K562 (cell line): ENCODE measurements around the gene ERC2. TPM values are rescaled to one million over a fixed set of nuclear protein-coding genes. Genes with fewer than 3 reads are reported as not detected.

ENCODE experiments used
- ATAC-seq: fragments of 200-7000 bp; cut with Tn5 transposase; 3 replicates; pipeline ENCODE4 v1.9.1; 2020; ENCODE audit warnings: moderate library complexity
- BruUV-seq: library from RNA; stranded (reverse); fragments of 400-500 nt; replicated peaks from 2 replicates; lab custom pipeline; 2021; lab: Mats Ljungman, UMichigan
- CTCF ChIA-PET: fragments of 300-600 bp; formaldehyde crosslinking; extraction: SDS; loops from one replicate; lab custom pipeline; 2021; ENCODE audit warnings: low intra/inter-chr PET ratio; lab: Yijun Ruan, JAX
- POLR2A ChIA-PET: fragments of 300-600, 350-650 bp; sonication (Branson Sonifier 250); formaldehyde crosslinking; extraction: SDS; loops from one replicate; lab custom pipeline; 2021; ENCODE audit warnings: antibody characterized with exemption, inconsistent platforms; lab: Yijun Ruan, JAX
- DNase-seq, 4 experiments: peaks; one replicate each; pipeline versions ENCODE4 v3.0.0 to v3.0.0-alpha.2; 2011 to 2018; ENCODE audit warnings: low spot score in 3 of 4, mixed read lengths in 3 of 4; ENCODE audit errors: extremely low read depth in 1 of 4
- FAIRE-seq: peaks from 2 replicates; lab custom pipeline; 2011; peaks lifted over from hg19 to GRCh38; lab: Jason Lieb, UNC
- H2AFZ ChIP-seq: 2 replicates; pipeline ENCODE4 v1.6.0; 2011; ENCODE audit warnings: low read depth, low read length, control low read depth, inconsistent platforms
- H3K27ac ChIP-seq: fragments of 200-600 bp; 3 replicates; pipeline ENCODE4 v1.8.0; 2011; ENCODE audit warnings: low read depth, mild to moderate bottlenecking, control low read depth, inconsistent platforms, low read length, moderate library complexity, mixed read lengths; ENCODE audit errors: extremely low read depth
- H3K27me3 ChIP-seq, 2 experiments: fragments of 300-600 bp in 1 of 2; 2 replicates in 1 of 2; 3 replicates in 1 of 2; pipeline versions ENCODE4 v1.6.0 to v1.8.0; 2011; ENCODE audit warnings: inconsistent platforms in 2 of 2, low read length in 2 of 2, mild to moderate bottlenecking in 1 of 2, mixed read lengths in 1 of 2, moderate library complexity in 1 of 2; ENCODE audit not compliant: control insufficient read depth in 2 of 2, insufficient read depth in 2 of 2
- H3K36me3 ChIP-seq: fragments of 300-600 bp; 3 replicates; pipeline ENCODE4 v1.8.0; 2011; ENCODE audit warnings: mild to moderate bottlenecking, low read length, inconsistent platforms; ENCODE audit not compliant: control insufficient read depth, insufficient read depth
- H3K4me1 ChIP-seq, 2 experiments: fragments of 200-600 bp in 1 of 2; replicated peaks in 1 of 2; 2 replicates in 1 of 2; 3 replicates in 1 of 2; pipeline versions ENCODE4 v1.5.1 to v1.8.0; 2011; ENCODE audit warnings: inconsistent platforms in 2 of 2, low read length in 2 of 2, mild to moderate bottlenecking in 1 of 2, mixed read lengths in 1 of 2, moderate library complexity in 1 of 2; ENCODE audit not compliant: control insufficient read depth in 2 of 2, insufficient read depth in 2 of 2
- H3K4me2 ChIP-seq: 2 replicates; pipeline ENCODE4 v1.6.1; 2011; ENCODE audit warnings: low read length, control low read depth, inconsistent platforms, mixed read lengths; ENCODE audit not compliant: insufficient read depth
- H3K4me3 ChIP-seq: fragments of 200-600 bp; sonication (generic), shearing (Covaris generic); 2 replicates; pipeline ENCODE4 v1.5.1; 2016; ENCODE audit warnings: control low read depth, inconsistent platforms
- H3K79me2 ChIP-seq: fragments of 200-600 bp; 3 replicates; pipeline ENCODE4 v1.8.0; 2011; ENCODE audit warnings: low read length, inconsistent platforms; ENCODE audit not compliant: control insufficient read depth, insufficient read depth
- H3K9ac ChIP-seq, 2 experiments: 2 replicates each; pipeline versions ENCODE4 v1.6.0 to v1.6.1; 2011; ENCODE audit warnings: low read depth in 2 of 2, low read length in 2 of 2, control low read depth in 1 of 2, inconsistent platforms in 1 of 2, mild to moderate bottlenecking in 1 of 2, mixed read lengths in 1 of 2; ENCODE audit not compliant: insufficient read depth in 1 of 2
- H3K9me1 ChIP-seq: one replicate; pipeline ENCODE4 v1.6.0; 2011; ENCODE audit warnings: inconsistent platforms, mild to moderate bottlenecking, low read length, moderate library complexity; ENCODE audit not compliant: control insufficient read depth, insufficient read depth
- H3K9me3 ChIP-seq: replicated peaks from 2 replicates; pipeline ENCODE4 v1.5.1; 2011; ENCODE audit warnings: low read depth, low read length, inconsistent platforms; ENCODE audit not compliant: control insufficient read depth, insufficient read depth
- H4K20me1 ChIP-seq: replicated peaks from 2 replicates; pipeline ENCODE4 v1.6.1; 2011; ENCODE audit warnings: low read length, inconsistent platforms, mixed read lengths; ENCODE audit not compliant: control insufficient read depth, insufficient read depth
- CBFA2T3 ChIP-seq: fragments of 450-650 bp; IDR thresholded peaks from 2 replicates; pipeline ENCODE4 v1.6.1; 2017
- CTCF ChIP-seq, 3 experiments: IDR thresholded peaks in 2 of 3; conservative IDR thresholded peaks in 1 of 3; 2 replicates each; pipeline ENCODE4 v1.5.1; 2011 to 2012; ENCODE audit warnings: low read length in 3 of 3, mild to moderate bottlenecking in 3 of 3, control low read depth in 2 of 3, improper control_type of control experiment in 1 of 3, inconsistent platforms in 1 of 3, low read depth in 1 of 3, mixed read lengths in 1 of 3, moderate library complexity in 1 of 3; ENCODE audit not compliant: insufficient read depth in 2 of 3
- EZH2 ChIP-seq: IDR thresholded peaks from 2 replicates; pipeline ENCODE4 v1.6.1; 2012; ENCODE audit warnings: low read depth, mild to moderate bottlenecking, inconsistent platforms, low read length, borderline replicate concordance
- FOS ChIP-seq: IDR thresholded peaks from 3 replicates; pipeline ENCODE4 v1.6.1; 2011; ENCODE audit not compliant: insufficient read length; ENCODE audit errors: extremely low read depth
- MAZ ChIP-seq, 2 experiments: fragments of 450-650 bp in 1 of 2; sonication (generic) in 1 of 2; formaldehyde crosslinking; IDR thresholded peaks in 1 of 2; conservative IDR thresholded peaks in 1 of 2; 2 replicates each; pipeline versions ENCODE4 v1.4.0 to v1.5.0; 2020; ENCODE audit warnings: mild to moderate bottlenecking in 1 of 2, missing genetic modification reagents in 1 of 2
- MLLT1 ChIP-seq, 2 experiments: fragments of 450-650 bp; IDR thresholded peaks; 2 replicates each; pipeline ENCODE4 v1.6.1; 2016
- NCOA1 ChIP-seq: fragments of 450-650 bp; IDR thresholded peaks from 2 replicates; pipeline ENCODE4 v1.6.1; 2016; ENCODE audit warnings: low read depth
- PHB2 ChIP-seq: fragments of 450-650 bp; IDR thresholded peaks from 2 replicates; pipeline ENCODE4 v1.6.1; 2017; ENCODE audit warnings: low read depth
- SMAD2 ChIP-seq: fragments of 150-350 bp; IDR thresholded peaks from 2 replicates; pipeline ENCODE4 v1.6.1; 2014; ENCODE audit warnings: low read depth, mild to moderate bottlenecking, low read length
- ZBTB40 ChIP-seq, 2 experiments: fragments of 450-650 bp in 1 of 2; sonication (generic) in 1 of 2; formaldehyde crosslinking in 1 of 2; IDR thresholded peaks; 2 replicates each; pipeline versions ENCODE4 v1.7.1 to v1.9.0; 2016 to 2022; ENCODE audit warnings: inconsistent platforms in 1 of 2, mild to moderate bottlenecking in 1 of 2, missing genetic modification reagents in 1 of 2
- ZKSCAN3 ChIP-seq: fragments of 250-450 bp; sonication (Bioruptor Pico); IDR thresholded peaks from 2 replicates; pipeline ENCODE4 v1.4.0; 2020
- WGBS: fragments of 100-300 bp; shearing (Covaris generic); methylation state at CpG from one replicate; pipeline ENCODE4 v1.1.6; 2016; ENCODE audit warnings: low coverage, mixed read lengths; ENCODE audit not compliant: insufficient coverage; ENCODE audit errors: missing lambda C conversion rate; 5-methylcytosine and 5-hydroxymethylcytosine counted together
- in situ Hi-C: fragments of 300-500 bp; cut with MboI; formaldehyde crosslinking; loops from 4 replicates; pipeline ENCODE4 v1.15.0; 2018; ENCODE audit warnings: inconsistent platforms, mixed read lengths
- intact Hi-C: fragments of 100-400 bp; cut with micrococcal nuclease; formaldehyde crosslinking; loops from 2 replicates; pipeline ENCODE4 v1.14.2; 2022
- polyA plus RNA-seq, 8 experiments: library from polyadenylated mRNA; depleted of rRNA in 4 of 8; stranded (reverse) in 5 of 8; unstranded in 3 of 8; fragments of >200 nt; fragmentation: Nextera tagmentation in 2 of 8; fragmentation: Illumina TruSeq in 1 of 8; extraction: Ambion mirVana in 2 of 8; extraction: Trizol in 1 of 8; gene quantifications; 2 replicates each; pipeline versions ENCODE4 v1.2.1 to v1.2.3, GENCODE V29; 2011 to 2014; ENCODE audit warnings: inconsistent platforms in 1 of 8, missing spikeins in 1 of 8
- total RNA-seq, 7 experiments: library from RNA; depleted of rRNA in 6 of 7; stranded (reverse); fragments of >200 nt in 6 of 7; fragmentation: Illumina TruSeq in 2 of 7; extraction: Trizol in 2 of 7; gene quantifications; 2 replicates each; pipeline versions ENCODE4 v1.2.1 to v1.2.3, GENCODE V29; 2011 to 2021; ENCODE audit warnings: low replicate concordance in 1 of 7

Gene ERC2
- total and polyA plus RNA-seq, 9 of the 15 experiments (the other 6 are each of a cell fraction or from before 2014, with no cell fraction given): 0.04 to 0.18 (median 0.07) TPM; not detected in 2

GRCh38 chr3:56453011-56453410 is 15.3 kb downstream of the ERC2 start:
- intact Hi-C loops: no loop called here
- H3K27me3 ChIP-seq: no peaks in the 10 kb centered on the region
- H3K79me2 ChIP-seq: no peaks in the 10 kb centered on the region
- no peaks in the 10 kb centered on the region for H3K4me1 ChIP-seq
- no peaks in the 10 kb centered on the region for H3K9me1 ChIP-seq
- WGBS: 0% methylated on average over 1 of the region's 1 CpG
- no peak for FAIRE-seq
- no peak overlapping the region for H3K9ac ChIP-seq
- H3K9me3 ChIP-seq: no peaks in the 10 kb centered on the region
- H2AFZ ChIP-seq: no peak overlapping the region
- in situ Hi-C loops: no loop called here
- no peak overlapping the region for H3K27ac ChIP-seq
- no peak overlapping the region for H3K4me3 ChIP-seq
- CTCF ChIA-PET: no interaction called here
- no TSS peak for BruUV-seq
- DNase-seq: no peak
- ATAC-seq: no peak
- no peak overlapping the region for H3K4me2 ChIP-seq
- no peaks in the 10 kb centered on the region for H3K36me3 ChIP-seq
- H4K20me1 ChIP-seq: no peaks in the 10 kb centered on the region
- POLR2A ChIA-PET: interaction anchor here (0.6 kb wide), 1 partner anchor 52 kb away, joined by 3 read pairs; no protein-coding TSS in a partner anchor
- TF ChIP-seq NCOA1 (no peak), ZBTB40 (IDR thresholded peaks at IDR 0.05) (no peak), ZBTB40 (CRISPR knock-in tag; IDR thresholded peaks at IDR 0.05) (no peak), PHB2 (no peak), CTCF (IDR thresholded peaks at IDR 0.05 in 2 of 3, conservative IDR thresholded peaks at IDR 0.05 in 1 of 3; ENCODE audit: insufficient read depth in 2 of 3, low read depth in 1 of 3, low read length in 3 of 3) (no peak), MLLT1 (IDR thresholded peaks at IDR 0.05) (no peak), EZH2 (no peak), ZKSCAN3 (CRISPR knock-in tag) (no peak), CBFA2T3 (no peak), FOS (no peak), SMAD2 (no peak), MAZ (CRISPR knock-in tag; conservative IDR thresholded peaks at IDR 0.05 in 1 of 2, IDR thresholded peaks at IDR 0.05 in 1 of 2) (no peak)
